HepG2 (cell line): ENCODE measurements around the gene TNFSF15. TPM values are rescaled to one million over a fixed set of nuclear protein-coding genes. Genes with fewer than 3 reads are reported as not detected.
A peak's percentile ranks its signal among the peaks of the same experiment; 100 is the strongest.
"Not testable (repeated sequence)": the region's sequence is repeated elsewhere in the genome, so short reads cannot be mapped to it uniquely, and the experiment has no call there.

ENCODE experiments used
- ATAC-seq: fragments of 200-7000 bp; cut with Tn5 transposase; 3 replicates; pipeline ENCODE4 v1.9.1; 2020; ENCODE audit warnings: mild to moderate bottlenecking, moderate library complexity
- BruUV-seq: library from RNA; stranded (reverse); fragments of 400-500 nt; replicated peaks from 2 replicates; lab custom pipeline; 2021; lab: Mats Ljungman, UMichigan
- CTCF ChIA-PET: fragments of 300-600 bp; formaldehyde crosslinking; extraction: SDS; loops from one replicate; lab custom pipeline; 2021; ENCODE audit warnings: low total read pairs, inconsistent platforms, low intra/inter-chr PET ratio; lab: Yijun Ruan, JAX
- POLR2A ChIA-PET: fragments of 350-600 bp; sonication (Branson Sonifier 250); formaldehyde crosslinking; loops from one replicate; lab custom pipeline; 2020; ENCODE audit warnings: antibody characterized with exemption, inconsistent platforms; lab: Yijun Ruan, JAX
- DNase-seq: peaks from one replicate; pipeline ENCODE4 v3.0.0-alpha.2; 2015; ENCODE audit warnings: low spot score
- FAIRE-seq: peaks from 3 replicates; lab custom pipeline; 2011; peaks lifted over from hg19 to GRCh38; lab: Jason Lieb, UNC
- H2AFZ ChIP-seq: one replicate; pipeline ENCODE4 v1.6.1; 2011; ENCODE audit warnings: low read length, inconsistent platforms
- H3K27ac ChIP-seq: fragments of 300-600 bp; 3 replicates; pipeline ENCODE4 v1.8.0; 2011; ENCODE audit warnings: mixed run types, mild to moderate bottlenecking, mixed read lengths, low read length, inconsistent platforms; ENCODE audit not compliant: insufficient read depth; ENCODE audit errors: extremely low read length
- H3K27me3 ChIP-seq, 2 experiments: fragments of 200-600 bp in 1 of 2; 2 replicates in 1 of 2; 3 replicates in 1 of 2; pipeline versions ENCODE4 v1.6.0 to v1.8.0; 2011; ENCODE audit warnings: low read length in 2 of 2, mild to moderate bottlenecking in 2 of 2, moderate library complexity in 2 of 2, inconsistent platforms in 1 of 2; ENCODE audit not compliant: insufficient read depth in 2 of 2, control insufficient read depth in 1 of 2
- H3K36me3 ChIP-seq, 2 experiments: fragments of 200-600 bp in 1 of 2; replicated peaks in 1 of 2; 2 replicates in 1 of 2; 3 replicates in 1 of 2; pipeline versions ENCODE4 v1.5.1 to v1.8.0; 2011; ENCODE audit warnings: low read length in 2 of 2, inconsistent platforms in 1 of 2; ENCODE audit not compliant: insufficient read depth in 2 of 2, control insufficient read depth in 1 of 2
- H3K4me1 ChIP-seq: 2 replicates; pipeline ENCODE4 v1.5.1; 2012; ENCODE audit warnings: low read length, inconsistent platforms; ENCODE audit not compliant: insufficient read depth
- H3K4me2 ChIP-seq: 2 replicates; pipeline ENCODE4 v1.6.0; 2011; ENCODE audit warnings: low read depth, low read length, inconsistent platforms
- H3K4me3 ChIP-seq, 3 experiments: fragments of 200-600 bp in 1 of 3; sonication (generic), shearing (Covaris generic) in 1 of 3; replicated peaks in 1 of 3; 2 replicates each; pipeline ENCODE4 v1.5.1; 2011 to 2016; ENCODE audit warnings: low read length in 3 of 3, inconsistent platforms in 2 of 3, low read depth in 2 of 3, mild to moderate bottlenecking in 2 of 3, control low read depth in 1 of 3, mixed read lengths in 1 of 3; ENCODE audit not compliant: insufficient read depth in 1 of 3
- H3K79me2 ChIP-seq: one replicate; pipeline ENCODE4 v1.6.1; 2011; ENCODE audit warnings: low read length, inconsistent platforms; ENCODE audit not compliant: insufficient read depth
- H3K9ac ChIP-seq: 2 replicates; pipeline ENCODE4 v1.6.0; 2011; ENCODE audit warnings: mild to moderate bottlenecking, low read depth, low read length, inconsistent platforms; ENCODE audit not compliant: insufficient read depth
- H3K9me3 ChIP-seq: 2 replicates; pipeline ENCODE4 v1.5.1; 2012; ENCODE audit warnings: mild to moderate bottlenecking, low read length
- H4K20me1 ChIP-seq: 2 replicates; pipeline ENCODE4 v1.6.0; 2011; ENCODE audit warnings: inconsistent platforms, mild to moderate bottlenecking, low read length, moderate library complexity; ENCODE audit not compliant: insufficient read depth
- E2F5 ChIP-seq: sonication (generic); formaldehyde crosslinking; conservative IDR thresholded peaks from 2 replicates; pipeline ENCODE4 v1.4.0; 2020; ENCODE audit warnings: missing genetic modification reagents
- ELF4 ChIP-seq: sonication (generic); formaldehyde crosslinking; IDR thresholded peaks from 2 replicates; pipeline ENCODE4 v1.5.0; 2020; ENCODE audit warnings: missing genetic modification reagents, mild to moderate bottlenecking, moderate library complexity, borderline replicate concordance
- GATAD1 ChIP-seq: IDR thresholded peaks from 2 replicates; pipeline ENCODE4 v1.6.1; 2016; ENCODE audit warnings: missing genetic modification reagents, missing compliant biosample characterization
- JUNB ChIP-seq: sonication (generic); formaldehyde crosslinking; IDR thresholded peaks from 2 replicates; pipeline ENCODE4 v1.8.0; 2022; ENCODE audit warnings: missing genetic modification reagents, mild to moderate bottlenecking, borderline replicate concordance
- MXD4 ChIP-seq: IDR thresholded peaks from 2 replicates; pipeline ENCODE4 v1.6.1; 2016; ENCODE audit warnings: mild to moderate bottlenecking, missing biosample characterization, missing genetic modification reagents
- NFKBIZ ChIP-seq: IDR thresholded peaks from 2 replicates; pipeline ENCODE4 v1.6.1; 2018; ENCODE audit warnings: missing genetic modification reagents, missing compliant biosample characterization
- ONECUT2 ChIP-seq: sonication (generic); formaldehyde crosslinking; IDR thresholded peaks from 2 replicates; pipeline ENCODE4 v1.4.0; 2020; ENCODE audit warnings: missing genetic modification reagents
- PITX1 ChIP-seq: sonication (generic); formaldehyde crosslinking; IDR thresholded peaks from 2 replicates; pipeline ENCODE4 v1.5.1; 2020; ENCODE audit warnings: mild to moderate bottlenecking, missing genetic modification reagents
- SMC3 ChIP-seq: IDR thresholded peaks from 2 replicates; pipeline ENCODE4 v1.6.1; 2011; ENCODE audit warnings: low read length, improper control_type of control experiment
- STAT6 ChIP-seq: sonication (generic); formaldehyde crosslinking; IDR thresholded peaks from 2 replicates; pipeline ENCODE4 v1.4.0; 2020; ENCODE audit warnings: missing genetic modification reagents, mild to moderate bottlenecking, borderline replicate concordance
- TCF7L2 ChIP-seq: IDR thresholded peaks from 2 replicates; pipeline ENCODE4 v1.6.1; 2011; ENCODE audit warnings: mild to moderate bottlenecking, low read depth, low read length, moderate library complexity
- XBP1 ChIP-seq: sonication (generic); formaldehyde crosslinking; IDR thresholded peaks from 2 replicates; pipeline ENCODE4 v1.5.0; 2020; ENCODE audit warnings: missing genetic modification reagents
- ZNF224 ChIP-seq: sonication (generic); formaldehyde crosslinking; IDR thresholded peaks from 2 replicates; pipeline ENCODE4 v1.5.0; 2020; ENCODE audit warnings: mild to moderate bottlenecking, missing genetic modification reagents
- ZNF724P ChIP-seq: sonication (generic); formaldehyde crosslinking; IDR thresholded peaks from 2 replicates; pipeline ENCODE4 v1.8.0; 2022; ENCODE audit warnings: missing genetic modification reagents, borderline replicate concordance
- WGBS: methylation state at CpG from one replicate; pipeline ENCODE4 v1.1.6; 2017; ENCODE audit warnings: low lambda C conversion rate; 5-methylcytosine and 5-hydroxymethylcytosine counted together
- in situ Hi-C: cut with HindIII; loops from 2 replicates; pipeline ENCODE4 v1.10.0; 2017; ENCODE audit warnings: low pct_unique_long_range_greater_than_20kb; ENCODE audit not compliant: extremely low pct_ligation_motif_present
- intact Hi-C: fragments of 100-400 bp; cut with micrococcal nuclease; formaldehyde crosslinking; loops from one replicate; pipeline ENCODE4 v1.10.0; 2022; ENCODE audit not compliant: unreplicated experiment
- polyA plus RNA-seq, 8 experiments: library from polyadenylated mRNA; depleted of rRNA in 3 of 8; stranded (reverse) in 7 of 8; unstranded in 1 of 8; fragments of >200 nt; fragmentation: Illumina TruSeq in 4 of 8; extraction: Trizol in 4 of 8; gene quantifications; 2 replicates each; pipeline versions ENCODE4 v1.2.1 to v1.2.3, GENCODE V29; 2011 to 2016; ENCODE audit warnings: low read depth in 4 of 8, missing spikeins in 1 of 8, mixed read lengths in 1 of 8; ENCODE audit not compliant: insufficient read depth in 1 of 8
- total RNA-seq, 5 experiments: library from RNA; depleted of rRNA; stranded (reverse); fragments of >200 nt; fragmentation: Illumina TruSeq; extraction: Trizol; gene quantifications; 2 replicates each; pipeline ENCODE4 v1.2.3, GENCODE V29; 2016; ENCODE audit warnings: low read depth in 1 of 5

TNFSF15 gene
- total and polyA plus RNA-seq, 2 of the 13 experiments (the other 11 are each of a cell fraction or from before 2014, with no cell fraction given), result 0.02 to 0.03 TPM

- BruUV-seq, H3K27me3 ChIP-seq, H3K36me3 ChIP-seq, H3K27ac ChIP-seq, H3K4me3 ChIP-seq, H3K79me2 ChIP-seq, H3K9ac ChIP-seq, H2AFZ ChIP-seq, POLR2A ChIA-PET, H3K9me3 ChIP-seq, H3K4me2 ChIP-seq, H4K20me1 ChIP-seq, FAIRE-seq, in situ Hi-C loops, DNase-seq, H3K4me1 ChIP-seq, ATAC-seq, intact Hi-C loops: not testable (repeated sequence)
- CTCF ChIA-PET, result interaction anchor here (1.4 kb wide), 1 partner anchor 60 kb away, joined by 3 read pairs; the partner anchor contains the start of gene TEX48
- WGBS, result 0% methylated on average over 1 of the region's 1 CpG
Measured at GRCh38 chr9:114741521-114741920, 64.3 kb downstream of the TNFSF15 start.

GRCh38 chr9:114738581-114739316 lies 67.1 kb downstream of the TNFSF15 start:
- in situ Hi-C loops, result loop anchor here (5.0 to 10.0 kb wide), 2 partner anchors 169 to 276 kb away; no protein-coding TSS in a partner anchor
- H3K27ac ChIP-seq, result no peak overlapping the region
- TF ChIP-seq TCF7L2, result no peak
- no peak for TF ChIP-seq ELF4 (CRISPR knock-in tag)
- TF ChIP-seq ONECUT2, result no peak
- TF ChIP-seq E2F5 (CRISPR knock-in tag), result no peak
- TF ChIP-seq XBP1 (CRISPR knock-in tag), result no peak
- TF ChIP-seq SMC3, result peak; percentile 97
- TF ChIP-seq STAT6, result no peak
- TF ChIP-seq ZNF224, result 0 out of 2 replicates have a peak, but pooled peaks have one; percentile 38
- no peak for TF ChIP-seq MXD4
- no peak for TF ChIP-seq PITX1 (CRISPR knock-in tag)
- TF ChIP-seq GATAD1, result no peak
- TF ChIP-seq ZNF724P, result no peak
- TF ChIP-seq NFKBIZ (CRISPR knock-in tag), result no peak
- no peak for TF ChIP-seq JUNB (CRISPR knock-in tag)

More at GRCh38 chr9:114738581-114739316, 67.1 kb downstream of the TNFSF15 start:
- 0 out of 2 replicates have a peak overlapping the region, but pooled peaks have one; percentile 2 for H3K4me2 ChIP-seq
- no peaks in the 10 kb centered on the region for H3K36me3 ChIP-seq
- H3K27me3 ChIP-seq, result no peaks in the 10 kb centered on the region
- BruUV-seq, result no TSS peak
- CTCF ChIA-PET, result interaction anchor here (0.6 to 4.1 kb wide), 7 partner anchors 56 to 276 kb away, joined by 3 to 35 read pairs (median 7); partner anchors contain the start of gene TEX48
- WGBS, result 12% methylated on average over 8 of the region's 8 CpGs
- no peak overlapping the region for H2AFZ ChIP-seq
- no peaks in the 10 kb centered on the region for H3K9me3 ChIP-seq
- no peak overlapping the region for H3K4me3 ChIP-seq
- H4K20me1 ChIP-seq, result no peaks in the 10 kb centered on the region
- FAIRE-seq, result peak; percentile 87
- peak; percentile 93 for ATAC-seq
- DNase-seq, result peak; percentile 46
- intact Hi-C loops, result loop anchor here (1.0 kb wide), 4 partner anchors 56 to 276 kb away; partner anchors contain the start of gene TEX48
- no peaks in the 10 kb centered on the region for H3K79me2 ChIP-seq
- POLR2A ChIA-PET, result no interaction called here
- H3K4me1 ChIP-seq, result peaks cover 5% of the 10 kb centered on the region; the same call in 1 of the 2 replicates
- H3K9ac ChIP-seq, result no peak overlapping the region
